HK-2 (cell line): ENCODE results near the gene PTH1R.
A peak's percentile ranks its signal among the peaks of the same experiment; 100 is the strongest.

Source experiments
- DNase-seq: peaks from one replicate; pipeline ENCODE4 v3.0.0-alpha.2; 2018; ENCODE audit not compliant: unreplicated experiment

The PTH1R gene

DNA sequence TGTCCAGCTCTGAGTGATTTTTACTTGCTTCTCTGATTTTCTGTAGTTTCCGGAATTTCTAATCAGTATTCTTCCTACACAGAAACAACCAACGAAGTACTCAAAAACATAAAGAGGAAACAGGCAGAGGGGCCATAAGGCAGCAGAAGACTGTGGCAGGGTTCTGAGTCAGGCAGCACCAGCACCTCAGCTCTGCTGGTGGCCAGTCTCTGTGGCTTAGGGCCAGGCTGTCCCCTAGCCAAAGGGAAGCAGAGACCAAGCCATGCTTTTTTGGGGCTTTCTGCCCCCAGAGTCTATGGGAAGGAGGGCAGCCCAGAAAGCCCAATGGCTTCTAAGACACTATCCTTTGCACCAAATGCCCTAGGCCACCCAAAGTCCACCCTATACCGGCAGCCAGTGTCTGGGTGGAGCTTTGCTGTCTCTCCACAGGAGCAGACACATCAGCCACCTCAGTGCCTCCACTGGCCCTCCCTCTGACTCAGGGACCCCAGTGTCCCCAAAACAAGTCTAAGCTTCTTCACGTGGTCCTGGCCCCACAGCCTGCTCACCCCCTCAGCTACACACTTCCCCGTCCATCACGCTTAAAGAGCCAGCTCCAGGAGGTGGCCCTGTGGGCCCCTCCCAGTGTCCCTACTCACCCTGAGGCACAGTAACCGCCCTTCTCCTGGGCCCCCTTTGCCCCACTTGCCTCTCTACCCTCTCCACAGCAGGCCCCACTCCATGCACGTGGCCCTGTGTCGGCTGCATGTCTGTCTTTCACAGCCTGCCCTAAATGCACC is 52.8 kb downstream of the PTH1R start:
- DNase-seq = no peak

DNA sequence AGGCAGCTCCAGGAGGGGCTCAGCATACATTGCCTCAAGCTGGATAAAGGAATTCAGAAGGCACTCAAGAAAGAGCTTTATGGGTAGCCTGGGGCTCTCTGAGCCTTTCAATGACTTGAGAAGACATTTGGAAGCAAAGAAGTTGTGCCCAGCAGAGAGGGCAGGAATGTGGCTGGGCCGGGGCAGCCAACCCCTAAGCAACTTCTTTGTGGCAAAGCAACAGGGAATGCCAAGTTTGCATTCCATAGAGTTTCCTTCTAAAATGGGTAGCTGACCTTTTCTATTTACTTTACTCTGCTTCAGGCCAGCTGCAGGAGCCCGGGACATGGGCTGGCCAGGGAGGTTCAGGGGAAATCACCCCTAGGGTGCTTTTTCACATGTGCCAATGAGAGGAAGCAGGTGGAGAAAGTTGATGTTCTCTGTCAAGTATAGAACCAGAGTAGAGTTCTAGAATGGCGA is 53.5 kb downstream of the PTH1R start:
- DNase-seq = no peak

DNA sequence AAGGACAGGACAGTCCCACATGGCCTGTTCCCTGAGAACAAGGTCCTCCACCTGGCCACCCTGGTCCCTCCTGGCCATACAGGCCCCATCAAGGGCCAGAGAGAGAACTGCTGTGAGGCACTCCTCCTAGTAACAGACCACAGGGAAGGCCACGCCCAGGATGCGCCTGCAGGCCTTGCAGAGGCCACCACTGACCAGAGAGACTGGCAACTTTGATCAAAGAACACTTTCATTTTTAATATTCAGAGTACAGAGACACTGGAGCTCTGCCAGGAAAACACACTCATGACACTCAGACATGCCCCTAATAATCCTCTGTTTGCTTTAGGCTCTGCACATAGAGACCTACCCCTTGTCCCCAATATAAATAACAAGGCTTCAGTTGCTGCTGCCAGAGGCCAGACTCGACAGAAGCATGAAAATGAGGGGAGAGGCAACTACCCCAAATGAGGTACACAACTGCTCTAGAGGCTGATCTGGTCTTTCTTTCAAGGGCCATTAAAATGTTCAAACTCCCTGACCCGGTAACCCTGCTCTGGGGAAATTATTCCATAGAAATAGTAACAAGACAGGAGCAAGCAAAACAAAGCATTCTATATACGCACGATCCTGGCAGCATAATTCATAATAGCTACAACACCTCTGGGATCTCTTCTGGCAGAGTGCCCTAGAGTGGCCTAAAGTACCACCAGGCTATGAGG is 54.3 kb downstream of the PTH1R start:
- DNase-seq = no peak

DNA sequence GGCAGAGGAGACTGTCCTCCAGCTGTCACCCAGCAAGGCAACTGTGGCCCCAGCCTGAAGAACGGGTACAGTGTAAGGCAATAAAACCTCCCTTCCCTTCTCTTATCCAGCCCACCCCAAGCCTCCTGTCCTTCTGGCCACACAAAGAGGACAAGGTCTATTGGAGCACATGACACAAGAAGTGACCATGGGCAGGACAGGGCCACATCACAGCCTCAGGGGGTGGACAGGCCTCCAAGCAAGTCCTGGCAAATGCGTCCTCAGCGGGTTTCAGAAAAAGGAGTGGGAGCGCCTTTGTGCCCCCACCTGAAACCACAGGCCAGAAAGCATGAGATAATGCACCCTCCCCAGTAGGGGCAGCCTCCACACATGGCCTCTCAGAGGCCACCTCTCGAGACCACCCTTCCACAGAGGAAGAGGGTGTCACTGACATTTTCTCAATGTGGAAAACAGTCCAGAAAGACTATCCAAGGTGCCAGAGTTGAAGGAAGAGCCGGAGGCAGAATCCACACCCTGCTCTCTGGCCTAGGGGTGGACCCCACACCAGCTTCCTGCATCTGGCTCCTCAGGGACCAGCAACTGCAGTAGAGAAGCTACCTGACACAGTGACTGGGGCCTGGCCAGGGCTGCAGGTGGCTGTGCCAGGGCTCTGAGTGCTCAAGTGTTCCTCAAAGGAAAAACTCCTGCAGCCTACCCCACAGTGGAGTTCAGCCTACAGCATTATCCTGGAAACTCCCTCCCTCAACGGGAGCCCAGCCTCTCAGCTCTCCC is 55.1 kb downstream of the PTH1R start:
- no peak for DNase-seq

DNA sequence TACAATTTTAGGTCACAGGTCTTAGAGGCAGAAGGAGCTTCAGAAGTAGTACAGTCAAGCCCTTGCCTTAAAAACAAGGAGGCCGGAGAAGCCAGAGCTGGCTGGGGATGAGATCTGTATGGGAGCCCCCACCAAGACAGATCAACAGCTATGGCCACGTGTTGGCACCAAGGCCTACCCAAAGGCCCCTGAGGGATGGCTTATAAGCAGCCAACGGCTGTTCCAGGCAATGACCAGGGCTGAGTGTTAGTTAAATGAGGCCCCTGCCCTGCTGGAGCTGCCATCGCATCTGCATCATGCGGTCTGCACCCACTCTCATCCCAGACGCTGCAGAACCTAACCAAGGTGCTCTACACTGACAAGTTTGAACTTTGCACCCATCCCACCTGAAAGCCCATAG is 55.7 kb downstream of the PTH1R start:
- no peak for DNase-seq

DNA sequence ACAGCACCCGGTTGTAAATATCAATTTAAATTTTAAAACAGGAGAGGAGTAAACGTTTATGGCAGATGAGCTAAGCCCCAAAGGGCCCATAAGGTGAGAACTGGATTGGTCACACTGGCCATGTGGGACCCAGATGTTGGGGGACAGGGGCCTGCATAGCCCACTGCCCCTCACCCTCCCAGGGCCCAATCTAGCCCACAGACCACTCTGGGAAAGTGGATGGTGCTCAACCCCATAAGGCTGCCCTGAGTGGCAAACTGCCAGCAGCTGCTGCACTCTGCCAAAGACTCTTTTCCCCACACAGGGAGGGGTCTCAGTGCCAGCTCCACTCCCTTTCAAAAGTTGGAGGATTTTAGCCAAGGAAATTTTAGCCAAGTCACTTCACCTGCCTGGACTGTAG is 56.6 kb downstream of the PTH1R start:
- DNase-seq = no peak

DNA sequence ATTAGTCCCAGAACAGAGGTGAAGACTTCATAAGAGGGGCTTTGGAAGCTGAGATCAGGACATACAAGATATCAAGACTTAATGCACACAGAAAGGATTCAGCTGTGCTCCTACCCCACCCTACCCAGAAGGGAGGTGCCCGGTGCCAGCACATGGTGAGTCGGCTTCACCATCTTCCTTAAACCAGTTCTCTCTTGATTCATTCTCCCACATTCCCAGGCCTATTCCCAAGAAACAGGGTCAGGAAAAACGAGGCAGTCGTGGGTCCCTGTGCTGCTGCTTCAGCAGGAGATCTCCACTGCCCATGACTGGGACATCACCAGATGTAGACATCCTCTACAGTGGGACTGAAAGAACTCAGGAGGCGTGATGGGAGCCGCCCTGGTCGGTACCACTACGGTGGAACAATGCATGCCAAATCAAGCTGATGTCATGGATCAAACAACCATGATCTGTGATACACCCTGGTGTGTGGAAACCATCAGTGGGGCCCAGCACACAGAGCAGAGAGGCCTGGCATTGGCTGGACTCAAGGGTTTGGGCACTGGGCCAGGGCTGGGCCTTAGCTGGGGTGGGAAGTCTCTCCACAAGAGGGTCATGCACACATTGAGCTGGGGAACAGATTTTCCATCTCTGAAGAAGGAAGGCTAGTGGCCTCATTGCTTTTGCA is 57.1 kb downstream of the PTH1R start:
- no peak for DNase-seq

DNA sequence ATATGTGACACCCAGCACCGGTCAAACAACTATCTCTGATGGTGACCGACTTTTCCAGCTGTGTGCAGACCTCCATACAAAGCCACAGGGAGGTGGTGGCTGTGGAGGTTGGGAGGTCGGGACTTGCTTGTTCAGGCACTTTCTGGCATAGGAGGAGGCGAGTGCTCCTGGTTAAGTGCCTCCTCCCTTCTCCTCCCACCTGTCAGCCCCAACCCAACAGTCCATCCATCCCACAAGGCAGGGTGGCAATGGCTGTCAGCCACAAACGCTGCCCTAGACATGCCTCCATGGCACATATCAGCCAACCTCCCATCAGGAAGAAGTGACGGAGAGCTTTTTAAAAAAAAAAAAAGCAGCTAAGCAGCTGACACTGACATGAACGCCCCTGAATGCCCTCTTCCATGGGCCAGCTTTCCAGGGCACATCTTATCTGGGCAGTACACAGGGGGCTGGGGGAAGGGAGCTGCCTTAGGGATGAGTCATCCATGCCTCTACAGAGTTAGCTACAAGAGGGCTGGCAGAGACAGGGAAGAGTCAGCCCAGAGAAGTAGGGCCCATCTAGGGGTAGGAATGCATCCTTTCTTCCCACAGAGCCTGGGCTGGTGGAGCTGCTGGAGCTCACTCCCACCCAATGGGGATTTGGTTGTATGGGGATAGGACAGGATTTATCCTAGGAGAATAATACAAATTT is 57.8 kb downstream of the PTH1R start:
- DNase-seq = peak; percentile 75

DNA sequence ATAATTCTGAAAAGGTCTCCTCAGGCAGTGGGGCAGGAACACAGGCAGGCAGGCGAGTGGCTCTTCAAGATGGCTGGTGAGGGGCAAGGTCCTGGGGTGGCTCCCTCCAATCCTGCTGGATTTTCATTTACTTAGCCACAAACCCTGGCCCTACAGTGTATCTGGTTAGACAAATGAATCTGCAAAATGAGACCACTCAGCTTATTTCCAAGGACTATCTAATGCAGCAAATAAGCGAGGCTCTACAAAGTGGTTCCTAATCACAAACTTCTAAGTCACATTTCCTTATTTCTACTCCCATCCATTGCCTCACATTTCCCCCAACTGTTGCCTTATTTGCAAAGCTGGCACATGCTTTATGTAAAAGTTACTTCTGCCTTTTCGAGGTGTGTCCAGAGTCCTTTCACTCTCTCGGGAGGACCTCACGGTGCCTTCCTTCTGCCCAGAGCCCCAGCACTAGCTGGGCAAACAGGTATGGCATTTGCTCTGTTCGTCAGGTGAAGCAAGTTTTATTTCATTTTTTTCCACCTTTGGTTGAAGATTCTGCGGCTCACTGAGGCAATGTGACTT is 58.6 kb downstream of the PTH1R start:
- no peak for DNase-seq

DNA sequence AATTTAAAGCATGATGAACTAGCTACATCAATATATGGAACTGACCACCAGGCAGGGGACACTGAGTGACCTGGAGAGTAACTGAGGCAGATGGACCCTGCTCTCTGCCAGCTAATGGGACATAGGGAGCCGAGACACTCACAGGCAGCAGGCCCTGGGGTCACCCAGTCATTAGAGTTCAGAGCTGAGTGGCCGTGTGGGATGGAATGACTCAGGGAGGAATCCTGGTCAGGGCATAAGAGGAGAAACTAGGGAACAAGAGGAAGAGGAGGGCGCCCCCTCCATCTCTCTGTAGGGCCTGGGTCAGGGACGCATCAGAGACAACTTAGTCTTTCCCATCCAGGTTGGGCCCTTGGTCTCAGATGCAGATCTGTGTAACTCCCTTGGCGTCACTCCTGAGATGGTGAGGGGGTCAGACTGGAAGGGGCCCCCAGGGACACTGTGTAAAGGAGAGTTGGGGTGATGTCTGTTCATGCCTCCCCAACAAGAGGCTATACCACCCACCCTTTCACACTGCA is 59.3 kb downstream of the PTH1R start:
- no peak for DNase-seq

DNA sequence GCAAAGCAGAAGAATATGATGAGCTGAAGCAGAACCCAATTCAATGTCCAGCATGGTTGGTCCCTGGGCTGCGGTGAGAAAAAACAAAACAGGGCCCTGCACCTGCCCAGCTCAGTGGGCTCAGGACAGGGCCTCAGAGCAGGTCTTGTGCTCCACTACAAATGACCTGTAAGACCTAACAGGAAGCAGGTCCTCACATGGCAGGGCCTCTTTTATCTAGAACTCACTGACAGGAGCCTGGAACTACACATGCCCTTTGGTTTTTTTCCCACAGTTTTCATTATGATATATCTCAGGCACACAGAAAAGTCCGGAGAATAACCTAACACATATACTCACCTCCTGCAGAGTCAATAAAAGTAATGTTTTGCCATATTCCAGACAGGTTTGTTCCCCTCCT is 60.6 kb downstream of the PTH1R start:
- DNase-seq = no peak

DNA sequence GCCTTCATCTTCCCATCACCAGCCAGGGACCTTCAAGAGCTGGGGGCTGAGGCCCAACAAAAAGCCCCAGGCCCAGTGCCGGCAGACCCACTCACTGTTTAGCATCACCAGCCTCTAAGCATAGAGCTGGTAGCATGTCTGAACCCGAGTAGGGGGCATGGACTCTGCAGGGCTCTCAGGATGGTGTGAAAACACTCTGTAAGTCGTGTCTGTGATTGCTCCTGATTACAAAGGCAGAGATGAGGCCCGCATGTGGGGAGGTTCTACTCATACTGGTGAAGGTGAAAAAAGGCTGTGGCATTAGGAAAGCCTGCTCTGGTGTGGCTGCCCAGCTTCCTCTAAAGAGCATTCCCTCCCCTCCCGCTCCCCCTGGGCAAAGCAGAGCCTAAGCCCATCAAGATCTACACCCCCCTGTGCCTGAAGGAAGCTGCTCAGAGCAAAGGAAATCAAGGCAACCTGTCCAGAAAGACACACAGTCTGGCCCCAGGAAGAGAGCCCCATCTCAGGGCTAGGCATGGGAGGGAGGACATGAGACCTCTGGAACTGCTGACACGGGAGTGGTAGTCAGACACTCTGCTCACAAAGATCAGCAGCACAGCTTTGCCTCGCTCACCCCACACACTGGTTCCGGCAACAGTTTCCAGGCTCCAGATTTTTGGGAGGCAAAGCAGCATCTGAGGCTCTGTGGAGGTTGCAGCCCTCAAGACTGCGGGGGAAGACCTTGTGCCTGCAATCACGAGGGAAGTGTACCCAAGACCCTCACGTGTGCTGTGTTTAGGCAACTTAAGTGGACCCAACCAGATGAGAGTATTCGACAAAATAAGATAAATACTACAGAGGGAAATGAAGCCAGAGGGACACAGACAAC is 62.3 kb downstream of the PTH1R start:
- no peak for DNase-seq

DNA sequence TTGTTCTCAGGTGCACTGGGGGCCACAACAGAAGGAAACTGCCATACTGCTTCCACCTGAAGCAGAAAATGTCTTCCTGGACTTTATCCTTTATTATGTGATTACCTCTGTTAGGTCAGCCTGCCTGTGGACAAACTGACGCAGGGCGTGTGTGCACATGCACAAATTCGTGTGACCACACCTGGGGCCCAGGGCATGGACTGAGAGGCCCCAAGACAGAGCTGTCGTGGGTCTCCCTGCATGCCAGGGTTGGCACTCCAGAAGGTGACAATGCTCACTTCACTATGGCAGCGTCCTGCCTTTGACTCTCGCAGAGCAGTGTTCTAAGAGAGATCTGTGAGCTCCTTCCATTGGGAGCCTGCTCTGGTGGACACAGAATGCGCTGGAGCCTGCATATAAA is 64.6 kb downstream of the PTH1R start:
- DNase-seq = no peak

DNA sequence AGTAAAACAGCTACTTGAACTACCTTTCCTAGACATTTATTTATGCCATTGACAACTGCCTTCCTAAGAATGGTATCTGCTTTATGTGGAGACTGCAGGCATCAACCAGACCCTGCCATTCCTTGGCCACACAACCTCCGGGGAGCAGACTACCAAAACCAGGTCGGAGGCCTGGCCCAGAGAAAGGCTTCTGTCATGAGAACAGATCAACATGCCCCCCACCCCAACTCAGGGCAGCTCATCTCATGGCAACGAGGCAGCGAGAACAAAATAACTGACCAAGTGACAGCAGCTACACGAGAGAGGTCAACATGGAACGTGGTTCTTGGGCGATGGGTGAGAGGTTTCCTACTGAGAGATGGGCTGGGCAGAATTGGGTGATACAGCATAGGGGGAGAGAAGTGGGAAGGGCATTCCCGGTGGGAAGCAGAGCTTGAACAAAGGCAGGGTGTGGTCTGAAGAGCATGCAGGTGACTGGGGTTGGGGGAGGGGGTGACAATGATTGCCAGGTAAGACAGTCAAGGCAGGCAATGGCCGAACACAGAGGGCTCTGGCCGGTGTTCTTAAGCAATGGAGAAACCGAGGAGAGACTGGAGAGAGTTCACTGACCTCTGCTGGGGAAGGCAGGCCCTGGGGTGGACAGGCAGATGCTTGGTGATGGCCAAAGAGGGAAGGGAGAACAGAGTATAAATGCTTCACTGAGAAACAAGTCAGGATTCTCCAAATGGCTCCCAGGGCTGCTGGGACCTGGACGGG is 65.1 kb downstream of the PTH1R start:
- no peak for DNase-seq

DNA sequence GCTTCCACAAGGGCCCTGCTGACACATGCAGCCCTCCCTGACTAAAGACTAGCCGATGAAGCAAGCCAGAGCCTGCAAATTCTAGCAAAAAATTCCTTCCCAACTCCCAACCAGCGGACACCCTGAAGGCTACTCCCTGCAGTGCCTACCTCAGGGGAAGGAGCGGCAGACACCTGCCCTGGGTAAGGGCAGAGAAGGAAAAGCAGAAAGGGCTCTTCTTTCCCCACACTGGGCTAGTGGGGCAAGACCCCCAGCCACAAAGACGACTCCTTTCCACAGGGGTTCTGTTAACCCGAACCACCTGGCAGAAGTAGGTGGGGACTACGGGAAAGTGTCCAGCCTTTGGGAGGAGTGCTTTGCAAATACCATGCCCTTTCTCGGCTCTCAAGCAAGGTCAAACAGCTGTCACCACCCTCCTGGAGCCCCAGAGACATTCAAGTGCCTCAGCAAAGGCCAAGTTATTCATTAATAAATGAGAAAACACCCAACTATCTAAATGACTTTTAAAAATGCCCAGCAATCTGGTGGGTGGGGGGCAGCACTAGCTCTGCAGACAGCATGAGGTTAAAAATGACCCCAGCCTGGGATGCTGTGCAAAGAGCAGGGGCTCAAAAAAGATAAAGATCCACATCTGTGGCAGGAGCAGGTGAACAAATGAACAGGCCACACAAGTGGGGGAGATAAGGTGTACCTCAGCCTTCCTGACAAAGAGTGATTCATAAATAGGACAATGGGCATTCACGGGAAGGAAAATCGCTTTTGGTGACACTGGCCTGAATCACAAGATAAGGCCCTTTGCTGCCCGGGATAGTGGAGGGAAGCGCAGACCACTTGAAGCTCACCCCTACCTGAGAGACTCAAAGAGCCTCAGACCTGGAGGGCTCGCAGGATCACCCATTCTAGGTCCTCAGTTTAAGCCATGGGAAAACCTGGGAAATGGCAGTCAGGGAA is 66.0 kb downstream of the PTH1R start:
- no peak for DNase-seq

DNA sequence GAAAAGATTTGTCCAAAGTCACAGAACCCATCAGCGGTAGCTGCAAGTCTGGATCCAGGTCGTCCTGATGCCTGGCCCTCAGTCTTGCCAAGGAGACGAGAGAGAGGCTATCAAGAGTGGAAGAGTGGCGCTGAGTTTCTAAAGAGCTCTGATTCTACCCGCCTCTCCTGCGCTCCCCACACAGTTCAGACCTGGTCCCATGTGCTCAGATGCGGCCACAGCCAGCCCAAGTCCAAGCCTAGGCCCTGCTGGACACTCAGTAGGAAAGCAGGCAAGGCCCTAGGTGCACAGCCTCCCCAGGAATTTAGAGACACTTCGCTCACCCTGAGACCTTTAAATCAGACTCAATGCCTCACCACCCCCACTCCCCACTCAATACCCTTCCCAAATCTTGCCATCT is 66.7 kb downstream of the PTH1R start:
- DNase-seq = no peak

DNA sequence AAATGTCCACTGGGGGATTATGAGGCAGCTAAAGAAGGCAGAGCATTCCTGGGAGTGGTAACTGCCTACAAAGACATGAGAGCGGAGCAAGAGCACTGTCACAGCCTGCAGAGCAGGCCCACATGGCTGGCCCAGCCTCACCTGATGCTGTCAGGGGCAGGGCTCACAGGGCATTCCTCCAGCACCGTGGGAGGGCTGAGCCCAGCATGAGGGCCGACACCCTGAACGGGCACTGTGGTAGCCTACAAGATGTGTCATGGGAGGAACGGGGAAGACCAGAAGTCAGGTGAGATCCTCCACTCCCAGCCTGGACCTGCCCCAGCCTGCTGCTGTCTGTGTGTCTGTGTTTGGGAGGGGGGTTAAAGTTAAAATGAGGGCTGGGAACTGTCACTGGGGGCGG is 68.9 kb downstream of the PTH1R start:
- no peak for DNase-seq
